HG03469 (cell line): Measurements from ENCODE around the gene MT4.
"Not testable (repeated sequence)": the region's sequence is repeated elsewhere in the genome, so short reads cannot be mapped to it uniquely, and the experiment has no call there.

Experiments
- ATAC-seq: cut with Tn5 transposase; IDR thresholded peaks from one replicate; pipeline ENCODE4 v1.9.1; 2021; ENCODE audit warnings: mild to moderate bottlenecking, moderate library complexity, moderate number of reproducible peaks; ENCODE audit not compliant: unreplicated experiment

MT4 gene

DNA sequence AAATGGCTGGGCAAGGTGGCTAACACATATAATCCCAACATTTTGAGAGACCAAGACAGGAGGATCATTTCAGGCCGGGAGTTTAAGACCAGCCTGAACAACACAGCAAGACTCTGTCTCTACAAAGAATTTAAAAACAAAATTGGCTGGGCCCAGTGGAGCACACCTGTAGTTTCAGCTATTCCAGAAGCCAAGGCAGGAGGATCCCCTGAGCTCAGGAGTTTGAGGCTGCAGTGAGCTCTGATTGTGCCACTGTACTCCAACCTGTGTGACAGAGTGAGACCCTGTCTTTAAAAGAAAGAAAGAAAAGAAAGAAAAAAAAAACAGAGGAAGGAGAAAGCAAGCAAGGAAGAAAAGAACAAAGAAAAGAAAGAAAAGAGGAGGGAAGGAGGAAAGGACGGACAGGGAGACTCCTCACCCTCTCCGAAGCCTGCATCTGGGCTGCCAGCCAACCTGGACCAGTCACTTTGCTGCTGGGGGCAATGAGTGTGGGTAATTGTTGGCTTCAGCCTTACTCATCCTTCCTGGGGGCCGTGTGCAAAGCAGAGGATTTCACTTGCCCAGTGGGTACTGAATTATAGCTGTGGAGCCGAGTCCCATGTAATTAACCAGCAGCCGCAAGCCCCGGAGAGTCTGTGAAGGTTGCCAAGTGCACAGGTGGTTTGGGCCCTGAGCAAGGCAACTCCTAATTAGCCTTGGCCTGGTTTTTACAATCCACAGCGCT is 6.7 kb upstream of the MT4 start:
- no peak for ATAC-seq

DNA sequence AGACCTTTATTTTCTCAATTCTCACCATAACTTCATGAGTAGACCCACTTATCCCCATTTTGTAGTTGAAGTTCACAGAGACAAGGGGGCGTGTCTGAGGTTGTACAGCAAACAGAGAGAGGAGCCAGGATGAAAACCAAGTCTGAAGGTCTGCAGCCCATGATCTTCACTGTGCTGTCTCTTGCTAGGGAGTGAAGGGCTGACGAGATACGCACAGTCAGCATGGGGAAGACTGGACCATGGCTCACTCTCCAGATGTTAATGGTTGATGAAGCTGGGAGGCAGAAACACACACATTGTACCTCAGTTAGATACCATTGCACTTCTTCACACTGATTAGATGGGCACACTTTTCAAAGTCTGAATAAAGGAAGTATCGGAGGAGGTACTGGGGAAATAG is 5.8 kb upstream of the MT4 start:
- ATAC-seq = no peak

DNA sequence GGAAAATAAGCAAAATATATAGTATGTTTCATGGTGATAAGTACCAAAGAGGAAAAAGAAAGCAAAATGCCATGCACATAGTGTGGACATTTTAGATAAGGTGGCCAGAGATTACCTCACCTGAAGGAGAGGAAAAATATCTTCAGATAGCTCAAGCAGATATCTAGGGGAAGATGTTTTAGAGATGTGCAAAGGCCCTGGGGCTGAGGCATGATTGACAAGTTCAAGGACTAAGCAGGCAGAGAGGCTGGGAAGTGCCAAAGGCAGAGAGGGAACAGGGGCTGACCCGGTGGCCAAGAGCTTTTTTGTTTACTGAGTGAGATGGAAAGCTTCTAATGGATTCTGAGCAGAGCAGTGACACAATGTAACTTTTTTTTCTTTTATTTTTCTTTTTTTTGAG is 4.4 kb upstream of the MT4 start:
- no peak for ATAC-seq

DNA sequence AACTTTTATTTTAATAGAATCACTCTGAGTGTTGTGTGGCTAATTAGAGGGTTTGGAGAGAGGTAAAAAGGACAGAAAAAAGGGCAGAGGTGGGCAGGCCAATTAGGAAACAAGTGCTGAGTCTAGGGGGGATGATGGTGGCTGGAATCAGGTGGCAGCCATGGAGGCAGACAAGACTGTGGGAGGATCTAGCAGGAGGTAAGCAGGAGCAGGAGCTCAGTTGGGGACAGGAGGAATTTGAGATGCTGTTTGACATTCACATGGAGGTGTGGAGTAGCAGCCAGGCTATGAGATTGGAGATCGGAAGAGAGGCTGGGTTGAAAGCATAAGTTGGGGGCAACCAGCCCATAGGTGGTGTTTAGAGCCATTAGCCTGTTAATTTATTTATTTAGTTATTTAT is 3.7 kb upstream of the MT4 start:
- ATAC-seq = no peak

DNA sequence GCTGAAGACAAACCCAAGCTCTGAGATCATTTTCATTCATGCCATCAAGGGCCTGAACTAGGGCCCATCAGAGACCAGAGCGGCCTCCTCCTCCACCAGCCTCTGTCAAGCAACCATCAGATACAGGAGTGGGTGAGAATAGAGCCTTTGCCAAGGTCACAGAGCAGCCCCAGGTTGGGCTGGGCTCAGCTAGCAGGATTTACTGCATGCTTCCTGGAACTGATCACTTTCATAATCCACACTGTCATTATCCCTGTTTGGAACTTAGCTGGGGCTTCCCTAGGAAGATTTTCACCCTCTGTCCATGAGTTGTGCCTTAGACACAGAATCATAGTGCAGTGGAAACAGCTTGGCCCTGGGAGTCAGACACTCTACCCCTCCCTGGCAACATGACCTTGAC is 5.1 kb downstream of the MT4 start:
- ATAC-seq = no peak

DNA sequence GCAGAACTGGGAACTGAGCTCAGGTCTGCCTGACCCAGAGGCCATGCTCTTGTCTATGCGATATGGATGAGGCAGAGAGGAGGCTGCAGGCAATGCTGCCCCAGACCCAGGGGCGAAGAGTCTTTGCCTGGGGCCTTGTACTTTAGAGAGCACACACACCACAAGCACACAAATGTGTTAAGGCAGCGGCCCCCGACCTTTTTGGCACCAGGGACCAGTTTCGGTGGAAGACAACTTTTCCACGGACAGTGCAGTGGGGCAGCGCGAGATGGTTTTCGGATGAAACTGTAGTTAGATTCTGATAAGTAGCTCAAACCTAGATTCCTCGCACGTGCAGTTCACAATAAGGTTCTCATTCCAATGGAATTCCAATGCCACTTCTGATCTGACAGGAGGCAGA is 6.7 kb downstream of the MT4 start:
- ATAC-seq = no peak

DNA sequence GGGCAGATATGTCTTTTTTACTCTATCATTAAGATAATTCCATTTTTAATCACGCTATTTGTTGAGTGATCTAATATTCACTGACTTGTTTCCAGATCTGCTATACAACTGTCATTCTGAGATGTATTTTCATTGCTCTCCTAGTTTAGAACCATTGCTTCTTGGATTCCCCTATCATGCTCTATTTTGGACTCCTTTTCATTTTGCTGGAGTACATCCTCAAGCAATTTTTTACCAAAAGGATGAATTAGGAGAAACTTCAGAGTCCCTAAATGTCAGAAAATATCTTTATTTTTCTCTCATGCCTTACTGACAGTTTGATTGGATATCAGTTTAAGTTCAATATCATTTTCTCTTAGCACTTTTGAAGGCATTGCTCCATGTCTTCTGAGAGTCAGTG is 9.8 kb downstream of the MT4 start:
- no peak for ATAC-seq

DNA sequence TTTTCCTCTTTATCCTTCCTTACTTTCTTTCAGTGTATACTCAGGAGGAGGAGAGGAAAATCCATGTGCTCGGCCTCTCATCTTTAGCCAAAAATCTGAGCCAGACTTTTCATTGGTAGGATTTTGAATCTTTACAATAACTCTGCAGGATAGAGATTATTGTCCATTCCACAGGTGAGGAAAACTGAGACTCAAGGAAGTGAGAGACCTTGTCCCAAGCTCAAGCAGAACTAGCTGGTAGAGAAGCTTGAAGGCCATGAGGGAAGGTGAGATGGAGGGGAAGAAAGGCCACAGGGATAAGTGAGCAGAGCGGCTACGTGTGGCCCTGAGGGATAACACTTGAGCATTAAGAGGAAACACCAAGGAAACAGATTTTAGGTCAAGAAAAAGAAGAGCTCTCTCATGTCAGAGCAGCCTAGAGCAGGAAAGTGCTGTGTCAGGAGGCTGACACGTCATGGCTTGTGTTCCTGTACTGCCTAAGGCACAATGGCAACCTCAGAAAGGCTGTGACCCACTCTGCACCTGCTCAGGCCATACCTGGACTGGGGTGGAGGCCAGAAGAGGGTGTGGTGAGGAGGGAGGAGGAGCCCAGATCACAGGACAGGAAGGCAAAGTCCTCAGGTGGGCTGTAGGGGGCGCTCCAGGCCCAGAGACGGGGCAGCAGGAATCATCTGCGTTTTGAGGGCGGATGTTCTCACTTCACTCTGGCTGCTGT is 11.9 kb downstream of the MT4 start:
- ATAC-seq = no peak

DNA sequence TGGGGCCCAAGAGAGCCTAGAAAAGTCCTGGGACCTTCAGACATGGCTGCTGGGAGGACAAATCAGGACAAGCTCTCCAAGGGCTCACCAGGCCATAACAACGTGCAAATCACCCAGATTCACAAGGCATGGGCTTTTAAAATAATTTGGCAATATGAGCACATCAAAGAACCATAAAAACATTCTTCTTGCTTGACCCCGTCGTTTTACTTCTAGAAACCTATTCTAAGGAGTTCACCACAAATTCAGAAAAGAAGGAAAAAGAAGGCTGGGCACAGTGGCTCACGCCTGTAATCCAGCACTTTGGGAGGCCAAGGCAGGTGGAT is 12.4 kb downstream of the MT4 start:
- no peak for ATAC-seq

DNA sequence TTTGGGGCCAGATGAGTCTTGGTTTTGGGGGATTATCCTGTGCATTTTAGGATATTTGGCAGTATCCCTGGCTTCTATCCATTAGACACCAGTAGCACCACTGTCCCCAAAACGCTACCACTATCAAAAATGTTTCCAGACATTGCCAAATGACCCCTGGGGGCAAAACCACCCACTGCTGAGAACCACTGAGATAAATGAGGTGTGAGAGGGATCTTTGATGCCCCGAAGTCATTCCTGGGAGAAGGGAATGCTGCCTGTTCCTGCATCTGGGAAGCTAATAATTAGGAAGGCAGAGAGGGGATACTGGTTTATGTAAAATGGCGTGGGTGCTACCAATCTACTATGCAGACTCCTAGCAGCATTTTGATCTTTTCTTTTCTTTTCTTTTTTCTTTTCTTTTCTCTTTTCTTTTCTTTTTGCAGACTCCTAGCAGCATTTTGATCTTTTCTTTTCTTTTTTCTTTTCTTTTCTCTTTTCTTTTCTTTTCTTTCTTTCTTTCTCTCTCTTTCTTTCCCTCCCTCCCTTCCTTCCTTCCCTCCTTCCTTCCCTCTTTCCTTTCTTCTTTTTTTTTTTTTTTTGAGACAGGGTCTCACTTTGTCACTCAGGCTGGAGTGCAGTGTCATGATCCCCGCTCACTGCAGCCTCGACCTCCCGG is 15.6 kb downstream of the MT4 start:
- no peak for ATAC-seq

DNA sequence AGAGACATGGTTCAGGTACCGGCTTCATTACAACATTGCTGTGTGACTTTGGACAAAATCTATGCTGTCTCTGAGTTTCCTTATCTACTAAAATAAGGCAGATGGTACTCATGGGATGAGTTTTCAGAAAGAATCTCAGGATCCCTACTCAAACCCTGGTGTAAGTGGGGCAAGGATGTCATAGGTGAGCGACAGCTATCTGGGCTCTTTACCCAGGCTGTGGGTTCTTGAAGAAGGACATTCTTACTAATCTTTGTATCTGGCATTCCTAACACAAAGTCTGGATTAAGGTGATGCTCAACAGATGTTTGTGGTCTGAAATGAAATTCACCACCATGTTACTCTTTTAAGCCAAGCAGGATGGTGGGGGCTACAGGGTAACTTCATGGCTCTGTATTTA is 18.0 kb downstream of the MT4 start:
- not testable (repeated sequence) for ATAC-seq

DNA sequence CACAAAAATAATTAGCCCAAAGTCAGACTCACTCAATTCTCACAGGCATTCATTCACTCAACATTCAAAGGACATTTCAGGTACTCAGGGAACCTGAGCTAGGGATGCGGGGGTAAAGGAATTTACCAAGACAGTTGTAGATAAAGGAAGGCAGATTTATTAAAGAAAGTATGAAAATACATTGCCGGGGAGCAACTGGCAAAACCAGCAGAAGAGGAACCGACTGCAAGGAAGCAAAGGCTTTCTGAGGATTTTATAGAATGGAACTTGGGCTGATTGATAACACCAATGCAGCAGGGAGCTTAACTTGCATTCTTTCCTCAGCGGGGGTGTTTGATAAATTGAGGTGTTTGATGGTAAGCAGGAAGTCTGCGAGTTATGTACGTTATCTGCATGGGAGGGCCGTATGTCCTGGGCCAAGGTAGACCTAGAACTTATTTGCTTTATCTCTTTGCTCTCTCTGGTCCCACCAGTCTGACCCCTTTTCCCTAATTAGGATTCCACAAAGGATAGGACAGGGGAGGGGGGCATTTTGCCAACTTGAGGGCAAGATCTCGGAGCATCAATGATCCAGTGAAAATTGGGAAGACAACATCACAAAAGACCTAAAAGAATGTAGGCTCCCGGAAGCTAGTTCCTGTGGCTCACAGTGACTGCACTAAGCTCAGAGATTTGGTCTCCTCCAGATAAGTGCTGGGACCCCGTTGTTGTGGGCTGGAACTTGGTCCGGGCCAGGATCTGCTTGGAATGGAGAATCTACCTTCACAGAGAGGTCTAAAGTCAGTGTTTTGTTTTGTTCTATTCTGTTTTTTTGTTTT is 18.7 kb downstream of the MT4 start:
- ATAC-seq = no peak

DNA sequence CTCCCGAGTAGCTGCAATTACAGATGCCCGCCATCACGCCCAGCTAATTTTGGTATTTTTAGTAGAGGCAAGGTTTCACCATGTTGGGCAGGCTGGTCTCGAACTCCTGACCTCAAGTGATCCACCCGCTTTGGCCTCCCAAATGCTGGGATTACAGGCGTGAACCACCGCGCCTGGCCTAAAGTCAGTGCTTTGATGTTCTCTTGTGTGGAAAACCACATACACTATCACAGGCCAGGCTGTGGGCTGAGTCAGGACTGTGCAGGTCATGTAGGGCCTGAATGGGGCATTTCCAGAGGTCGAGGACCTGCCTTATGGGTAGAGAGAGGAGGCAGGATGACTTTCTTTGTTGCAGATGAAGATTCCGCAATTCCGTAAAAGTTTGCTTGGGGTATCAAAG is 19.4 kb downstream of the MT4 start:
- no peak for ATAC-seq

DNA sequence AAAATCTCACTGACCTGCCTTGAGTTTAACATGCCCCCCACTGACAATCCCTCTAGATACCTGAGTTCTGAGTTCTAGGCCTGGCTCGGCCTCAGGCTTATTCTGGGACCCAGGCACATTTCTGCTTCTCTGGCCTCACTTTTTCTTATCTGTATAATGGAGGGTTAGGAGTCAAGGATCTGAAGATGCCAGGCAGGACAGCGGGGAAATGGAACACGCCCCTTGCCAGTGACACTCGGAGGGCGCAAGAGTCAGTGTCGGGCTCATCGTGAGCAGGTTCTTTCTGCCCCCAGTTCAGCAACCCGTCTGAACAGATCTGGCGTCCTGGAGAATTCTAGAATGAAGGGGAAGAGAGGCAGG is 23.9 kb downstream of the MT4 start:
- ATAC-seq = no peak

DNA sequence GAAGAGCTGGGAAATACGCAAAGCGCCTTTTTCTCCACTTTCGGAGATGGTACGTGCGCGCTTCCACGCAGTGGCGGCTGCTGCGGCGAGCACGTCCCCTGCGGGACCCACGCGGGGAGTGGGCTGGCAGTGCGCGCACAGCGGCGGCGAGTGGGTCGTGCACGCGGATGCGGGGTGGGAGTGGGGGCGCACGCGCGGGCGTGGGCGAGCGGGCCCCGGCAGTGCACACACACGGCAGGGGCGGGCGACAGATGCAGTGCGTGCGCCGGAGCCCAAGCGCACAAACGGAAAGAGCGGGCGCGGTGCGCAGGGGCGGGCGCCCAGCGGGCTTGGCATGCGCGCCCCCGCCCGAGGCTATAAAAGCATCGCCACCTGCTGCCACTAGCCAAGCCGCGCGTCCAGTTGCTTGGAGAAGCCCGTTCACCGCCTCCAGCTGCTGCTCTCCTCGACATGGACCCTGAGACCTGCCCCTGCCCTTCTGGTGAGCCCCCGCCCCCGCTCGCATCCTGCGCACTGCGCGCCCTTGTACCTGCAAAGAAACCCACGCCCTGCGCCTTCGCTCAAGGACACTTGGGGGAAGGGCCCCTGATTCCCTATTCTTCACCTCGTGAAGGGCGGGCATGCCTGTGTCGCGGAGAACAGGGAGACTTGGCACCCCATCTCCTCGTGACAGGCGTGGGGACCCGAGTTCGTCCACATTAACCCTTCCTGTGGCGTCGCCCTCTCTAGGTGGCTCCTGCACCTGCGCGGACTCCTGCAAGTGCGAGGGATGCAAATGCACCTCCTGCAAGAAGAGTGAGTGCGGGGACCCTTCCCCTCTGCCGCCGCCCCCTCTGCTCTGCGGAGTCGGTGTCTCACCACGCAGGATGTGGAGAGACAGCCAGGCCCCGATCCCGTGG is 24.5 kb downstream of the MT4 start, which contains the start of gene MT3:
Gene MT3, plus strand, starts transcription at position 388 of the 899 bp plus-strand sequence. Its CDS starts 63 bp downstream, at position 451.
- no peak for ATAC-seq

DNA sequence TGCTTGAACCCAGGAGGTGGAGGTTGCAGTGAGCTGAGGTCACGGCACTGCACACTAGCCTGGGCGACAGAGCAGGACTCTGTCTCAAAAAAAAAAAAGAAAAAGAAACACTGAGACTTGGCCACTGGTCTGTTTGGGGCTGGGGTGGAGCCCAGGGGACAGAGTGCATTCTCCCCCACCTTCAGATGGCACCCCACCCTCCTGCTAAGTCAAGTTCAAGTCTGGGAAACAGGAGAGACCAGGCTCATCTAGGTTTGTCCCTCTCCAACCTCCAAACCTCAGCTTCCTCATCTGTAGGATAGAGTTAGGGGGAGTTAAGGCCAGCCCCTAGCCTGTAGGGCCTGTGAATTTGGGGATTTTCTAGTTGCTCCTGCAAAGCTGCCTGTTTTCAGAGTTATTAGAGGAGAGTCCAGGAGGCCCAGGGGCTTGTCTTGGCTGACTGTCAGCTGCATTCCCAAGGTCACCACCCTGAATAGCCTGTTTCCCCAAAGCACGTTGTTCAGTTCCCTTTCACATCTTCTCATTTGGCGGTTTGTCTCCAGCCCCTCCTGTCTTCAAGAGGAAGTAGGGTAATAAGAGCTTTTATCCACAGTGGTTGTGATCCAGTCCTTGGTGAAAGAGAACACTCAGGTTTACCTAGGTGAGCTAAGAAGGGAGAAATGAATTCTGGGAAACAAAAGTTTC is 26.6 kb downstream of the MT4 start:
- no peak for ATAC-seq

DNA sequence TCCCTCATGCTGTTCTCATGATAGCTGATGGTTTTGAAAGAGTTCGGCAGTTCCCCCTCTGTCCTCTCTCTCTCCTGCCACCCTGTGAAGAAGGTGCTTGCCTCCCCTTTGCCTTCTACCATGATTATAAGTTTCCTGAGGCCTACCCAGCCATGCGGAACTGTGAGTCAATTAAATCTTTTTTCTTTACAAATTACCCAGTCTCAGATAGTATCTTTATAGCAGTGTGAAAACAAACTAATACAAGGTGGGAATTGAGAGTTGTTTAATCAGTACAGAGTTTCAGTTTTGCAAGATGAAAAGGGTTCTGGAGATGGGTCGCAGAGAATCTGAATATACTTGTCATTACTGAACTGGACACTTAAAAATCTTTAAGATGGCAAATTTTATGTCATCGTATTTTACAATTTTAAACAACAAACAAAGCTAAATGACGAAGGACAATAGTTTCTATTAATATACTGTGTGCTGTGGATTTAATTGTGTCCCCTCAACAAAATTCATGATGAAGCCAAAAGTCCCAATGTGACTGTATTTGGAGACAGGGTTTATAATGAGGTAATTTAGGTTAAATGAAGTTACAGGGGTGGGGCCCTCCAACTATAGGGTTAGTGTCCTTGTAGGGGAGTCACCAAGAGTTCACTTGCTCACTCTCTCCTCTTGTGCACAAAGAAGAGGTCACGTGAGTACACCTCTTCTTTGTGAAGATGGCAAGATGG is 28.9 kb downstream of the MT4 start:
- no peak for ATAC-seq

DNA sequence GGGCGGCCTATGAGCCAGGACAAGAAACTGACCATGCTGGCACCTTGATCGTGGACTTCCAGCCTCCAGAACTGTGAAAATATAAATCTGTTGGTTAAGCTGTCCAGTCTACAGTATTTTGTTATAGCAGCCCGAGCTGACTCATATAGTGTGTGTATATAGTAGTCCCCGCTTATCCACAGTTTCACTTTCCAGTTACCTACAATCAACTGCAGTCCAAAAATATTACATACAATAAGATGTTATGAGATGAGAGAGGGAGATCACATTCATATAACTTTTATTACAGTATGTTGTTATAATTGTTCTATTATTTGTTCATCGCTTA is 29.4 kb downstream of the MT4 start:
- ATAC-seq = no peak

DNA sequence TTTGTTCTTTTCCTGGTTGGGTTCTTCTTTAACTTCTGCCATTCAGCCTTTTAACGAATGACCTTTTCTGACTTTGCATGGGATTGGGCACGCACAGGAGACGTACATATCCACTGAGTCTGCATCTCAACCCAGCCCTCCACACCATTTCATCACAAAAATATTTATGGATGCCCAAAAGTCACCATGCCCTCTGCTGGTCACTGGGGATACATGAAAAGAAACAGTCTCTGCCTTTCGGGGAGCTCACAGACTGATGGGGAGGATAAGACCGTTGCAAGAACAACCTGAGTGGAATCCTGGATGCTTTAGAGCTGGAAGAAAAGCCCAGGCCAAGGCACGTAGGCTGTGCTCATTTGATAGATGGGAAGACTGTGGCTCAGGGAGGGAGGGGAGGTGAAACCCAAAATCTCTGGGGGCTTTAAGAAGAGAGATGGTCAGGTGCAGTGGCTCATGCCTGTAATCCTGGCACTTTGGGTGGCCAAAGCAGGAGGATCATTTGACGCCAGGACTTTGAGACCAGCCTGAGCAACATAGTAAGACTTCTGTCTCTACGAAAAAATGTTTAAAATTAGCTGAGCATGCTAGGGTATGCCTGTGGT is 35.6 kb downstream of the MT4 start:
- no peak for ATAC-seq
